Kidney (tissue), 14 donors: Measurements from ENCODE around the gene C1QTNF1. TPM values are rescaled to one million over a fixed set of nuclear protein-coding genes. Genes with fewer than 3 reads are reported as not detected.

ENCODE experiments used
- DNase-seq, 5 donors: peaks; one replicate each; pipeline ENCODE4 v3.0.0-alpha.2; 2013 to 2020
- FAIRE-seq: peaks from 2 replicates; lab custom pipeline; 2012; peaks lifted over from hg19 to GRCh38; lab: Jason Lieb, UNC
- H3K27ac ChIP-seq, 2 donors: one replicate each; pipeline ENCODE4 v1.7.0; 2013; ENCODE audit warnings: low read depth in 2 of 2, low read length in 2 of 2, inconsistent platforms in 1 of 2
- H3K27me3 ChIP-seq: one replicate; pipeline ENCODE4 v1.7.1; 2013; ENCODE audit warnings: low read length, inconsistent platforms; ENCODE audit not compliant: control insufficient read depth, insufficient read depth
- H3K36me3 ChIP-seq, 3 donors: one replicate each; pipeline versions ENCODE4 v1.7.0 to v1.7.1; 2013; ENCODE audit warnings: low read length in 3 of 3, control low read depth in 1 of 3, inconsistent platforms in 1 of 3; ENCODE audit not compliant: insufficient read depth in 3 of 3, control insufficient read depth in 2 of 3
- H3K4me1 ChIP-seq, 3 donors: one replicate each; pipeline versions ENCODE4 v1.7.0 to v1.7.1; 2013; ENCODE audit warnings: low read length in 3 of 3, inconsistent platforms in 1 of 3, low read depth in 1 of 3; ENCODE audit not compliant: control insufficient read depth in 2 of 3, insufficient read depth in 2 of 3
- H3K4me3 ChIP-seq, 3 donors: one replicate each; pipeline versions ENCODE4 v1.7.0 to v1.8.1; 2013; ENCODE audit warnings: low read length in 3 of 3, control low read depth in 1 of 3, inconsistent platforms in 1 of 3
- H3K9ac ChIP-seq, 3 donors: one replicate each; pipeline versions ENCODE4 v1.7.0 to v1.7.1; 2013; ENCODE audit warnings: low read length in 3 of 3, control low read depth in 1 of 3, inconsistent platforms in 1 of 3
- H3K9me3 ChIP-seq, 3 donors: one replicate each; pipeline versions ENCODE4 v1.7.0 to v1.7.1; 2013; ENCODE audit warnings: low read length in 3 of 3, control low read depth in 1 of 3, inconsistent platforms in 1 of 3; ENCODE audit not compliant: control insufficient read depth in 2 of 3, insufficient read depth in 1 of 3
- intact Hi-C: fragments of 100-400 bp; cut with DNase I; formaldehyde crosslinking; loops from one replicate; pipeline ENCODE4 v1.11.1; 2022
- polyA plus RNA-seq: library from polyadenylated mRNA; stranded (reverse); fragments of 350-450 nt; fragmentation: Illumina TruSeq; extraction: RNeasy Lipid Tissue Mini Kit (QIAGEN cat#74804); gene quantifications from one replicate; pipeline ENCODE4 v1.2.3, GENCODE V29; 2014; ENCODE audit warnings: low read depth, low replicate concordance; ENCODE audit not compliant: insufficient read depth
- total RNA-seq: library from RNA; stranded (reverse); fragmentation: NEBNext Ultra II Directional; extraction: Animal tissue kit (Norgen Biotek cat#: 25700); gene quantifications from one replicate; pipeline ENCODE4 v1.2.1, GENCODE V29; 2021
- TF ChIP-seq, protein P1 (sequence below): IDR thresholded peaks from 3 replicates; pipeline ENCODE4 v1.5.1; 2012; ENCODE audit warnings: mild to moderate bottlenecking, moderate library complexity, borderline replicate concordance; ENCODE audit not compliant: insufficient read depth; ENCODE audit errors: extremely low read depth
- donor health status: control.
- donor health status: control.
- donor health status: control.
- donor health status: control.
- donor health status: control.
- donor health status: DM: yes; HTN: yes; CAD: no.
- donor health status: Normal renal cell carcinoma (clear cell type).

The C1QTNF1 gene
- total and polyA plus RNA-seq, 2 donors from 2014 or later, result 18.0 to 65.2 TPM

DNA sequence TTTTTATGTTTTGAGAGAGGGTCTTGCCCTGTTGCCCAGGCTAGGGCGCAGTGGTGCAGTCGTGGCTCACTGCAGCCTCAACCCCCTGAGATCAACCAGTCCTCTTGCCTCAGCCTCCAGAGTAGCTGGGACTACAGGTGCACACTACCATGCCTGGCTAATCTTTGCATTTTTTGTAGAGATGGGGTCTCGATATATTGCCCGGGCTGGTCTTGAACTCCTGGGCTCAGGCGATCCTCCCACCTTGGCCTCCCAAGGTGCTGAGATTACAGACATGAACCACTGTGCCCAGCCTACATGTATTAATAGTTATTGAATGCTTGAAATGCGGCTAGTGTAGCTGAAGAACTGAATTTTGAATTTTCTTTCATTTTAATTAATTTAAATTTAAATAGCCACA lies 12.2 kb downstream of the C1QTNF1 start:
- H3K4me1 ChIP-seq, result no peaks in the 10 kb centered on the region
- no peaks in the 10 kb centered on the region for H3K36me3 ChIP-seq
- DNase-seq (no peak), FAIRE-seq (no peak)
- no peak overlapping the region for H3K4me3 ChIP-seq
- intact Hi-C loops, result no loop called here
- H3K27me3 ChIP-seq, result no peaks in the 10 kb centered on the region
- H3K27ac ChIP-seq, result no peak overlapping the region
- H3K9ac ChIP-seq, result no peak overlapping the region
- TF ChIP-seq, protein P1, sequence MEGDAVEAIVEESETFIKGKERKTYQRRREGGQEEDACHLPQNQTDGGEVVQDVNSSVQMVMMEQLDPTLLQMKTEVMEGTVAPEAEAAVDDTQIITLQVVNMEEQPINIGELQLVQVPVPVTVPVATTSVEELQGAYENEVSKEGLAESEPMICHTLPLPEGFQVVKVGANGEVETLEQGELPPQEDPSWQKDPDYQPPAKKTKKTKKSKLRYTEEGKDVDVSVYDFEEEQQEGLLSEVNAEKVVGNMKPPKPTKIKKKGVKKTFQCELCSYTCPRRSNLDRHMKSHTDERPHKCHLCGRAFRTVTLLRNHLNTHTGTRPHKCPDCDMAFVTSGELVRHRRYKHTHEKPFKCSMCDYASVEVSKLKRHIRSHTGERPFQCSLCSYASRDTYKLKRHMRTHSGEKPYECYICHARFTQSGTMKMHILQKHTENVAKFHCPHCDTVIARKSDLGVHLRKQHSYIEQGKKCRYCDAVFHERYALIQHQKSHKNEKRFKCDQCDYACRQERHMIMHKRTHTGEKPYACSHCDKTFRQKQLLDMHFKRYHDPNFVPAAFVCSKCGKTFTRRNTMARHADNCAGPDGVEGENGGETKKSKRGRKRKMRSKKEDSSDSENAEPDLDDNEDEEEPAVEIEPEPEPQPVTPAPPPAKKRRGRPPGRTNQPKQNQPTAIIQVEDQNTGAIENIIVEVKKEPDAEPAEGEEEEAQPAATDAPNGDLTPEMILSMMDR, result no peak
- H3K9me3 ChIP-seq, result no peaks in the 10 kb centered on the region

DNA sequence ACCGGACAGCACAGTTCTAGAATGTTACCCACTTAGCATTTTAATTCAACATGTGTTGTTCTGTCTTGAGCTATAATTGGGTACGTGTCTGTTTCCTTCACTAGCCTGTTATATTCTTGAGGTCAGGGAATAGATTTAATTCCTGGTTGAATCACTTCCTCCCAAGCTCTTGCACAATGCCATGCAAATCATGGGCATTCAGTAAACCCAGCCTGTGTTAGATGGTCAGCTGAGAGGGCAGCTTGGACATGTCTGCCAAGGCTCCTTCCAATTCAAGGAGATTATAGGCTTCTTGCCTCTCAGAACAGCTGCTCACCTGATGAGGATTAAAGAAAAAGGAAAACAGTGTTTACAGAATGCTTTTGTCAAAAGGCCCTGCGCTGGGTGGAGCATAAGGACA lies 12.6 kb downstream of the C1QTNF1 start:
- Histone ChIP-seq H3K9me3 (no peaks in the 10 kb centered on the region), H3K27me3 (no peaks in the 10 kb centered on the region), H3K4me3 (no peak overlapping the region), H3K9ac (no peak overlapping the region), H3K36me3 (no peaks in the 10 kb centered on the region), H3K27ac (no peak overlapping the region), H3K4me1 (no peaks in the 10 kb centered on the region)
- DNase-seq (no peak), FAIRE-seq (no peak)
- TF ChIP-seq, protein P1, result no peak
- intact Hi-C loops, result no loop called here

DNA sequence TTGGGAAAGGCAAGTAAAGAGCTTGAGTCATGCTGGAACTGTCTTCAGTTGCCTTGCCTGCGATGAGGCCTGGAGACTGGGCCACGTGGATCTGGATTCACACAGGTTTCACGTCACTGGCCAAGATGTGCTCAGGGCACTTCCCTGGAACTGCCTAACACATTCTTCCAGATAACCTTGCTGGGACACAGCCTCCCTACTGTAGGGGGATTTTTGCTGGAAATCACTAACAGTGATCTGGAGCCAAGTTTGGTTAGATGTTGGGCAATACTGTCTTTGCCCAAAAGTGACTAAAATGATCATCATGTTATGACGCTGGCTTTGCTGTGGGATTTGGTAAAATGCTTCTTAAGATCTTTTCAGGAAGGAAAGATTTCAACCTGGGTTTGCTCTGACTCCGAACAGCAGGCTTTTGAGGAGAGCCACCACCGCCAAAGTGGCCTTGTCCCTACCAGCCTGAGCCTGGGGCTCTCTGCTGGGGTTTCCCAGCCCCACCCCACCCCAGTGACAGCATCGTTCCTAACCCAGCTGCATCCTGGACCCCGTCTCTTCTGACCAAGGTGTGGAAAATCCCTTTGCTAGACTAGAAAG lies 14.7 kb downstream of the C1QTNF1 start:
- Histone ChIP-seq H3K27me3 (no peaks in the 10 kb centered on the region), H3K4me3 (no peak overlapping the region), H3K36me3 (no peaks in the 10 kb centered on the region), H3K9ac (no peak overlapping the region), H3K27ac (no peak overlapping the region), H3K9me3 (no peaks in the 10 kb centered on the region), H3K4me1 (peaks cover 0 to 3% (median 0%) of the 10 kb centered on the region in 3 donors)
- FAIRE-seq (no peak), DNase-seq (no peak)
- intact Hi-C loops, result no loop called here
- TF ChIP-seq, protein P1, result no peak

DNA sequence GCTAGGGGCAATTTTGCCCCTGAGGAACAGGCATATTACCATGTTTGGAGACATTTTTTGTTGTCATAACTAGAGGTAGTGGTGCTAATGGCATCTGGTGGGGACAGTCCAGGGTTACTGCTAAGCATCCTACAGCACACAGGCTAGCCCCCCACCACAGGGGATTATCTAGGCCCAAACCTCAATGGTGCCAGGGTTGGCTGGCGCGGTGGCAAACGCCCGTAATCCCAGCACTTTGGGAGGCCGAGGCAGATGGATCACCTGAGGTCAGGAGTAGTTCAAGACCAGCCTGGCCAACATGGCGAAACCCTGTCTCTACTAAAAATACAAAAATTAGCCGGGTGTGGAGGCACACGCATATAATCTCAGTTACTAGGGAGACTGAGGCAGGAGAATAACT lies 15.2 kb downstream of the C1QTNF1 start:
- Histone ChIP-seq H3K9ac (no peak overlapping the region), H3K4me1 (peaks cover 0 to 3% (median 0%) of the 10 kb centered on the region in 3 donors), H3K36me3 (no peaks in the 10 kb centered on the region), H3K27ac (no peak overlapping the region), H3K27me3 (no peaks in the 10 kb centered on the region), H3K4me3 (no peak overlapping the region), H3K9me3 (no peaks in the 10 kb centered on the region)
- TF ChIP-seq, protein P1, result no peak
- FAIRE-seq, result no peak
- no peak for DNase-seq
- intact Hi-C loops, result no loop called here
